H9 (cell line): ENCODE data around the gene POLN. TPM values are rescaled to one million over a fixed set of nuclear protein-coding genes. Genes with fewer than 3 reads are reported as not detected.

Source experiments
- DNase-seq: peaks from one replicate; pipeline ENCODE4 v3.0.0-alpha.2; 2017
- H2AFZ ChIP-seq: one replicate; pipeline ENCODE4 v1.6.1; 2013; ENCODE audit warnings: mild to moderate bottlenecking, low read length, control low read depth, moderate library complexity
- H2AK5ac ChIP-seq: 2 replicates; pipeline ENCODE4 v1.6.1; 2013; ENCODE audit warnings: low read length, control low read depth, mixed read lengths; ENCODE audit not compliant: insufficient read length
- H2BK120ac ChIP-seq: one replicate; pipeline ENCODE4 v1.6.1; 2013; ENCODE audit warnings: low read depth, mild to moderate bottlenecking, low read length, control low read depth, inconsistent platforms; ENCODE audit not compliant: poor library complexity, severe bottlenecking
- H2BK12ac ChIP-seq: 2 replicates; pipeline ENCODE4 v1.6.1; 2013; ENCODE audit warnings: low read length, control low read depth, mixed read lengths, low read depth; ENCODE audit not compliant: insufficient read length
- H2BK15ac ChIP-seq: 2 replicates; pipeline ENCODE4 v1.6.1; 2013; ENCODE audit warnings: low read depth, low read length, control low read depth
- H2BK20ac ChIP-seq: one replicate; pipeline ENCODE4 v1.6.1; 2013; ENCODE audit warnings: low read depth, mild to moderate bottlenecking, low read length, control low read depth, inconsistent platforms; ENCODE audit not compliant: poor library complexity, severe bottlenecking
- H2BK5ac ChIP-seq: 2 replicates; pipeline ENCODE4 v1.6.1; 2013; ENCODE audit warnings: low read length, control low read depth, mixed read lengths; ENCODE audit not compliant: insufficient read length
- H3K14ac ChIP-seq: 2 replicates; pipeline ENCODE4 v1.6.1; 2013; ENCODE audit warnings: low read length, control low read depth; ENCODE audit not compliant: insufficient read depth
- H3K18ac ChIP-seq: 2 replicates; pipeline ENCODE4 v1.6.1; 2013; ENCODE audit warnings: low read depth, mild to moderate bottlenecking, mixed read lengths, low read length, control low read depth; ENCODE audit not compliant: insufficient read length
- H3K23ac ChIP-seq: 2 replicates; pipeline ENCODE4 v1.6.1; 2013; ENCODE audit warnings: low read length, control low read depth, mixed read lengths, low read depth; ENCODE audit not compliant: insufficient read length
- H3K23me2 ChIP-seq: 2 replicates; pipeline ENCODE4 v1.6.1; 2013; ENCODE audit warnings: low read depth, mild to moderate bottlenecking, mixed read lengths, low read length, control low read depth; ENCODE audit not compliant: insufficient read length, poor library complexity, severe bottlenecking
- H3K27ac ChIP-seq: 2 replicates; pipeline ENCODE4 v1.5.1; 2013; ENCODE audit warnings: low read length, control low read depth, mixed read lengths, low read depth; ENCODE audit not compliant: insufficient read length
- H3K27me3 ChIP-seq: 2 replicates; pipeline ENCODE4 v1.6.1; 2013; ENCODE audit warnings: low read length, control low read depth, inconsistent platforms; ENCODE audit not compliant: insufficient read depth
- H3K4ac ChIP-seq: 2 replicates; pipeline ENCODE4 v1.6.1; 2013; ENCODE audit warnings: low read depth, mild to moderate bottlenecking, control low read depth, inconsistent platforms, low read length, moderate library complexity
- H3K4me1 ChIP-seq: 2 replicates; pipeline ENCODE4 v1.6.1; 2013; ENCODE audit warnings: low read length, control low read depth, inconsistent platforms; ENCODE audit not compliant: insufficient read depth
- H3K4me2 ChIP-seq: 2 replicates; pipeline ENCODE4 v1.6.1; 2013; ENCODE audit warnings: low read length, control low read depth, mixed read lengths; ENCODE audit not compliant: insufficient read length, insufficient read depth
- H3K56ac ChIP-seq: 2 replicates; pipeline ENCODE4 v1.6.1; 2013; ENCODE audit warnings: low read depth, mild to moderate bottlenecking, mixed read lengths, low read length, control low read depth; ENCODE audit not compliant: insufficient read length
- H3K79me1 ChIP-seq: 2 replicates; pipeline ENCODE4 v1.6.1; 2013; ENCODE audit warnings: low read depth, mild to moderate bottlenecking, moderate library complexity, low read length, control low read depth, inconsistent platforms; ENCODE audit not compliant: insufficient read depth, poor library complexity, severe bottlenecking
- H3K79me2 ChIP-seq: 2 replicates; pipeline ENCODE4 v1.6.1; 2013; ENCODE audit warnings: low read length, control low read depth, inconsistent platforms; ENCODE audit not compliant: insufficient read depth
- H3K9ac ChIP-seq: 2 replicates; pipeline ENCODE4 v1.6.1; 2013; ENCODE audit warnings: low read length, control low read depth, mixed read lengths; ENCODE audit not compliant: insufficient read length; ENCODE audit errors: extremely low read depth
- H3K9me3 ChIP-seq: one replicate; pipeline ENCODE4 v1.6.1; 2013; ENCODE audit warnings: low read depth, low read length, inconsistent platforms; ENCODE audit not compliant: control insufficient read depth
- H3T11ph ChIP-seq: one replicate; pipeline ENCODE4 v1.6.1; 2013; ENCODE audit warnings: mild to moderate bottlenecking, low read length, control low read depth, inconsistent platforms
- H4K20me1 ChIP-seq: one replicate; pipeline ENCODE4 v1.6.1; 2013; ENCODE audit not compliant: control insufficient read depth, insufficient read length, insufficient read depth
- H4K5ac ChIP-seq: 2 replicates; pipeline ENCODE4 v1.6.1; 2013; ENCODE audit warnings: low read depth, mild to moderate bottlenecking, mixed read lengths, low read length, control low read depth; ENCODE audit not compliant: insufficient read length
- H4K8ac ChIP-seq: replicated peaks from 2 replicates; pipeline ENCODE4 v1.6.1; 2013; ENCODE audit warnings: low read length, control low read depth, mixed read lengths, low read depth; ENCODE audit not compliant: insufficient read length
- H4K91ac ChIP-seq: 2 replicates; pipeline ENCODE4 v1.6.1; 2013; ENCODE audit warnings: low read depth, mild to moderate bottlenecking, moderate library complexity, mixed read lengths, low read length, control low read depth; ENCODE audit not compliant: insufficient read length
- H3K27ac Mint-ChIP-seq, 3 experiments: 2 replicates in 2 of 3; 3 replicates in 1 of 3; pipeline ENCODE4 v1.8.0; 2020 to 2021; ENCODE audit warnings: mixed read lengths in 3 of 3, mild to moderate bottlenecking in 1 of 3, moderate library complexity in 1 of 3
- H3K27me3 Mint-ChIP-seq: 2 replicates; pipeline ENCODE4 v1.8.0; 2021; ENCODE audit warnings: low read depth, mild to moderate bottlenecking, moderate library complexity, mixed read lengths
- H3K36me3 Mint-ChIP-seq, 3 experiments: 2 replicates in 2 of 3; 3 replicates in 1 of 3; pipeline ENCODE4 v1.8.0; 2020 to 2021; ENCODE audit warnings: low read depth in 3 of 3, mixed read lengths in 3 of 3; ENCODE audit not compliant: insufficient read depth in 1 of 3
- H3K4me1 Mint-ChIP-seq, 2 experiments: 2 replicates each; pipeline ENCODE4 v1.8.0; 2020; ENCODE audit warnings: mixed read lengths in 2 of 2
- H3K4me3 Mint-ChIP-seq, 2 experiments: 2 replicates in 1 of 2; 3 replicates in 1 of 2; pipeline ENCODE4 v1.8.0; 2020 to 2021; ENCODE audit warnings: mild to moderate bottlenecking in 2 of 2, mixed read lengths in 2 of 2, moderate library complexity in 1 of 2
- H3K9me3 Mint-ChIP-seq, 2 experiments: 2 replicates in 1 of 2; 3 replicates in 1 of 2; pipeline ENCODE4 v1.8.0; 2020; ENCODE audit warnings: mild to moderate bottlenecking in 2 of 2, mixed read lengths in 2 of 2, moderate library complexity in 1 of 2
- WGBS: extraction: QIAGEN DNeasy Blood & Tissue Kit; methylation state at CpG from one replicate; pipeline ENCODE4 v1.1.7; 2013; ENCODE audit warnings: missing lambda C conversion rate, low lambda C conversion rate, mixed read lengths; ENCODE audit not compliant: insufficient read length; ENCODE audit errors: extremely low coverage; 5-methylcytosine and 5-hydroxymethylcytosine counted together
- total RNA-seq: library from RNA; stranded (reverse); gene quantifications from 2 replicates; pipeline ENCODE4 v1.2.1, GENCODE V29; 2021
- TF ChIP-seq, protein P1 (sequence below): fragments of 200-600 bp; sonication (generic); conservative IDR thresholded peaks from 3 replicates; pipeline ENCODE4 v1.8.0; 2021; ENCODE audit warnings: antibody characterized with exemption, mild to moderate bottlenecking

Gene POLN
- total RNA-seq, 1 experiment from 2014 or later: 0.74 TPM

DNA sequence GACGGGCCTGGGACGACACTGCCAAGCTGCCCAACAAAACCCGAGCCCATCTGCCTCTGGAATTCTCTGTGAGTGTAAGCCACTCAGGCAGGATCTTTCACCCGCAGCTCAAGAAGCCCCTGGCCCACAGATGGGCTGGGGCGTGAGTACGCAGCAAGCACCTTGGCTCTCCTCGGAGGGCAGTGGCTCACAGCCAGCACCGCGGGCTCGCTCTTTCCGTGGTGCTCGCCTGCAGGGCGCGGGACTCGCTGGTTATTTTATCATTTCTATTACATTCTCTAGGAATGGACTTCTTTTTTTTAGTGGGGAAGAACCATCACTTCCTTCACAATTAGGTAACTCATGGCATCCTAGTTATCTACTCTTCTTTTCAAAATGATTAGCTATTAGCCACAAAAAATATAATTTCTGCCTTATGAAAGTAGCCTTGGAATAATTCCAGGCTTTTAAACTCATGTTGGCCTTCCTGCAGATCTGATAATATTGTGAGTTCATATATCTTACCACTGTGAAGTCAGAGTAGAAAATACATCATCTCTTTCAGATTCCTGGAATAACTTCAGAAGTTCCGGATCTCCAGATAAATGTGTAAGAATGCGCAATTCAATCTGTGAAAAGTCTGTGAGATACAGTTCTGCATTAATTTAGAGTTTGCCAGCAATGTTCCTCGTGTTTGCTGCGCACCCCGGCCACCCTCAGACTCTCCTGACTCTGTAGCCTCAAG, 114.2 kb downstream of the POLN start:
- Histone ChIP-seq H3K79me1 (no peaks in the 10 kb centered on the region), H2BK12ac (no peak overlapping the region), H3K23me2 (no peaks in the 10 kb centered on the region), H3K79me2 (no peaks in the 10 kb centered on the region), H3K9me3 (no peaks in the 10 kb centered on the region), H4K91ac (no peak overlapping the region), H2BK120ac (no peak overlapping the region), H3K27me3 (no peaks in the 10 kb centered on the region), H4K5ac (no peak overlapping the region), H3K27ac (no peak overlapping the region), H4K8ac (no peak overlapping the region), H3T11ph (no peak overlapping the region), H3K14ac (no peak overlapping the region), H2BK20ac (no peak overlapping the region), H3K4me1 (no peaks in the 10 kb centered on the region), H2AFZ (no peak overlapping the region), H3K18ac (no peak overlapping the region), H3K9ac (no peak overlapping the region), H4K20me1 (no peaks in the 10 kb centered on the region), H2BK5ac (no peak overlapping the region), H3K4me2 (no peak overlapping the region), H2BK15ac (no peak overlapping the region), H3K4ac (no peak overlapping the region), H2AK5ac (no peak overlapping the region), H3K23ac (no peak overlapping the region), H3K56ac (no peak overlapping the region)
- TF ChIP-seq, protein P1, sequence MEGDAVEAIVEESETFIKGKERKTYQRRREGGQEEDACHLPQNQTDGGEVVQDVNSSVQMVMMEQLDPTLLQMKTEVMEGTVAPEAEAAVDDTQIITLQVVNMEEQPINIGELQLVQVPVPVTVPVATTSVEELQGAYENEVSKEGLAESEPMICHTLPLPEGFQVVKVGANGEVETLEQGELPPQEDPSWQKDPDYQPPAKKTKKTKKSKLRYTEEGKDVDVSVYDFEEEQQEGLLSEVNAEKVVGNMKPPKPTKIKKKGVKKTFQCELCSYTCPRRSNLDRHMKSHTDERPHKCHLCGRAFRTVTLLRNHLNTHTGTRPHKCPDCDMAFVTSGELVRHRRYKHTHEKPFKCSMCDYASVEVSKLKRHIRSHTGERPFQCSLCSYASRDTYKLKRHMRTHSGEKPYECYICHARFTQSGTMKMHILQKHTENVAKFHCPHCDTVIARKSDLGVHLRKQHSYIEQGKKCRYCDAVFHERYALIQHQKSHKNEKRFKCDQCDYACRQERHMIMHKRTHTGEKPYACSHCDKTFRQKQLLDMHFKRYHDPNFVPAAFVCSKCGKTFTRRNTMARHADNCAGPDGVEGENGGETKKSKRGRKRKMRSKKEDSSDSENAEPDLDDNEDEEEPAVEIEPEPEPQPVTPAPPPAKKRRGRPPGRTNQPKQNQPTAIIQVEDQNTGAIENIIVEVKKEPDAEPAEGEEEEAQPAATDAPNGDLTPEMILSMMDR: no peak
- H3K4me1 Mint-ChIP-seq: peaks cover 0 to 5% of the 10 kb centered on the region in 2 experiments; a peak in 3 of 4 replicates
- H3K9me3 Mint-ChIP-seq: peaks cover 10 to 14% of the 10 kb centered on the region in 2 experiments
- WGBS: no CpG with 5 or more reads among the region's 20 CpGs
- DNase-seq: no peak
- no peak overlapping the region; a peak in 1 of 7 replicates for H3K27ac Mint-ChIP-seq
- H3K4me3 Mint-ChIP-seq: no peak overlapping the region
- peaks cover 0 to 7% (median 2%) of the 10 kb centered on the region in 3 experiments; a peak in 3 of 7 replicates for H3K36me3 Mint-ChIP-seq
- H3K27me3 Mint-ChIP-seq: peaks cover 17% of the 10 kb centered on the region
